HG03139 (cell line): ENCODE measurements around the gene ZNF687.

Source experiments
- ATAC-seq: cut with Tn5 transposase; IDR thresholded peaks from one replicate; pipeline ENCODE4 v1.9.1; 2021; ENCODE audit not compliant: unreplicated experiment

ZNF687 gene

DNA sequence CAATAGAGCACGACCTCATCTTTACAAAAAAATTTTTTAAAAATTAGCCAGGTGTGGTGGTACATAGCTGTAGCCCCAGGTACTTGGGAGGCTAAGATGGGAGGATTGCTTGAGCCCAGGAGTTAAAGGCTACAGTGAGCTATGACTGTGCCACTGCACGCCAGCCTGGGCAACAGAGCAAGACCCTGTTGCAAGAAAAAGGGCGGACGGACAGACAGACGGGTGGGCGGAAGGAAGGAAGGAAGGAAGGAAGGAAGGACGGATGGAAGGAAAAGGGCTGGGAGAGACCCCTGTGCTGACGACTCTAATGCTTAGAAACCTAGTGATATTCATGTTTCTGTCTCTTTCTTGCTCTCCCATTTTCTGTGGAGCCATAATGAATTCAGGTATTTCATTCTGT, 30.7 kb downstream of the ZNF687 start:
- ATAC-seq = no peak

GRCh38 chr1:151313501-151313900, 31.4 kb downstream of the ZNF687 start:
- ATAC-seq = no peak

DNA sequence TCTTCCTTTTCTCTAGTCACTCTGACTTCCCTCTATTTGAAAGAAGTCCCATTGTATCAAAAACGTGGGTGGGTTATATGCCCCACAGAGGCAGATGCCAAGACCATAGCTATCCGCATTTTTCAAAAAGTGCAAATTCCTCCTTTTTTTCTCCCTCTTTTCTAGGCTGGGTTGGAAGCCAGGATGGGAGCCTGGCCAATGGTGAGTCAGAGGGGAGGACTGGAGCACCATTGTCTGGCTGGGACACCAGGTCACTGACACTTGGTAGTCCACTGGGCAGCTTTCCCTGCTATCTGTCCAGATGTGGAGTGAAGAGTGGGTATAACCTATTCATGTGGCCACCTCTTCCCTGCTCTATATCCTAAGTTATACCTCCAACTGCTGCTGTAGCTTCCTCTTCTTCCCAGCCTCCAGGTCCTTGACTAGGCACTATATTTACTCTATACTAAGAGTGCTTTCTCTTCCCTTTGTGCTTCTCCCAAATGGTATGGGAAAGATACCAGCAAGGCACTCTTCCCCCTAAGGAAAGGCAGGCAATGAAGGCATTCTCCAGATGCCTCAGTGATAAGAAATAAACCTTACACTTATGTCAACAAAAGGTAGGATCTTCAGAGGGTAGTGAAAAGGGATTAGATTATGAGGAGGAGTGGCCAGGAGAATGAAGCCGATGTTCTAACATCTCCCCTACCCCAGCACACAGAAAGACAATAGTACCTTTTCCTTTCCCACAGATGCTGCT, 32.2 kb downstream of the ZNF687 start:
- ATAC-seq = no peak

- ATAC-seq = no peak
These were observed 33.6 kb downstream of the ZNF687 start for GRCh38 chr1:151315565-151316235.

DNA sequence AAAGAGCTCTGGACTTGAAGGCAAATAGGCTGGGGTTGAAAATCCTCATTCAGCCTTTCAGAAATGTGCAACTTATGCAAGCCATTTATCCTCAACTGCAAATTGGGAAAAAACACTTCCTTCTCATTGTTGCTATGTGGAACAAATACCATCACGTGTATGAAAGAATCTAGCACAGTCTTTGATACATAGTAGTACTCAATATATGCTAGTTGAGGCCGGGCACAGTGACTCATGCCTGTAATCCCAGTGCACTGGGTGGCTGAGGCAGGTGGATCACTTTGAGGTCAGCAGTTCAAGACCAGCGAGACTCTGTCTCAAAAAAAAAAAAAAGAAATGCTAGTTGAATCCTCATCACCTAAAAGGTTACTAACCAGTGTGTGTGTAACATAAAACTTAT, 36.9 kb downstream of the ZNF687 start:
- ATAC-seq = no peak

DNA sequence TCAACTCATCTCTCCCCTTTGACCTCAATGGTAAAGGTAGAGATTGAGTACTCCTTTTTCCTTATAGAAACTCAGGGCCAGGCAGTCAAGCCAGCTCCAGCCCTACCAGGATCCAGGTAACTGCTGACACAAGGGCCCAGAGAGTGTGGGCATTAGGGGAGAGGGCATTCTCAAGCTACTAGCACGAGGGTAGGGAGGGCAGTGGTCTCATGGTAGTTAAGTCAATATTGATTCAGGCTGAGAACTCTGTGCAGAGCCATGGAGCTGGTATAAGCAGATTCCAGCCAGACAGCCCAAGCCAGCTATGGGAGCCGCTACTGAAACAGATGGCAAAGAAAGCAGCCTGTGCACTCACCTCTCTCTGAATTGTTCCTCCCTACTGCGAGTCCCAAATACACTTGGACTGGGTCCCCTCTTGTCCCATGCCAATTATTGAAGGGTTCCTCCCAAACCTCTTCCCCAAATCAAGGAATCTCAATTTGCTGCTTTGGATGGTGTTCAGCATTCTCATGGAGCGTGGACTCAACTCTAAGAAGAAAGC, 42.4 kb downstream of the ZNF687 start:
- no peak for ATAC-seq

DNA sequence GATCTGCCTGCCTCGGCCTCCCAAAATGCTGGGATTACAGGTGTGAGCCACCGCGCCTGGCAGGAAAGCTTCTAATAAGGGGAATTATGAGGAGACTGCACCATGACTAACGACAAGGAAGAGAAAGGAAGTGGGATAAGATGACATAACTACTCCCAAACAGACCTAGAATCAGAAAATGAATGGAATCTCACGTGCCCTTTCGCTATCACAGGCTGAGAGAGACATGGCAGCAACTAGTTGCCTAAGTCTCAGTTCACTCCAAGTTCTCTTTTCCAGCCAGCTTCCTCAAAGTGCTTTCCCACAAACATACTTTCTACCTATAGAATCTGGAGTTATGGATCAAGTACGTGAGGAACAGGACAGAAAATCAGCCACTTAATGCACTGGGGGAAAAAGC, 43.1 kb downstream of the ZNF687 start:
- no peak for ATAC-seq

GRCh38 chr1:151325646-151326429, 43.7 kb downstream of the ZNF687 start:
- ATAC-seq = no peak

DNA sequence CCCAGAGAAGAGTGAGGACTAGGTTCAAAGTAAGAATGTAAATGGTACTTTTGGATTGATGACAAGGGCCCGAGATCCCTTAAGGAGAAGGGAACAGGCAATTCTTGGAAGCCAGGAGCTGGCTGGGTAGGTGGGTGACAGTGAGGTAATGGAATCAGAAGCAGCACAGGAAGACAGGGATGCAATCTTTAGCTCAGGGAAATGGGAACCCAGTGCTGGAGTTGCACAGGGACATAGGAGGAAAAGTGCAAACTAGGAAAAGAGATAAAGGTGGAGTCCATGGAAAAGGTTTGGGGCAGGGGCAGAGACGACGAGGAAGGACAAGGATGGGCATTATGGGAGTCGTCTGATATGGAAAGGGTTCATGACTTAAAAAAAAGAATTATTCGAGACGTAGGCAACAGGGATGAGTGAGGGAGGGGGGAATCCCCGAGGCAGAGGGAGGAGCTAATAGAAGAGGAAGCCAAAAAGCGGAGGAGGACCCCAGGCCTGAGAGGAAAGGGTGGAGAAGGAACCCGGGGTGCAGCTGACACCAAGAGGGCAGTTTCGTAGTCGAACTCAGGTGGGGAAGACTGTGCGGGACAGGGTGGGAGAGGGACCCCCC, 44.6 kb downstream of the ZNF687 start:
- ATAC-seq = peak; percentile 46

DNA sequence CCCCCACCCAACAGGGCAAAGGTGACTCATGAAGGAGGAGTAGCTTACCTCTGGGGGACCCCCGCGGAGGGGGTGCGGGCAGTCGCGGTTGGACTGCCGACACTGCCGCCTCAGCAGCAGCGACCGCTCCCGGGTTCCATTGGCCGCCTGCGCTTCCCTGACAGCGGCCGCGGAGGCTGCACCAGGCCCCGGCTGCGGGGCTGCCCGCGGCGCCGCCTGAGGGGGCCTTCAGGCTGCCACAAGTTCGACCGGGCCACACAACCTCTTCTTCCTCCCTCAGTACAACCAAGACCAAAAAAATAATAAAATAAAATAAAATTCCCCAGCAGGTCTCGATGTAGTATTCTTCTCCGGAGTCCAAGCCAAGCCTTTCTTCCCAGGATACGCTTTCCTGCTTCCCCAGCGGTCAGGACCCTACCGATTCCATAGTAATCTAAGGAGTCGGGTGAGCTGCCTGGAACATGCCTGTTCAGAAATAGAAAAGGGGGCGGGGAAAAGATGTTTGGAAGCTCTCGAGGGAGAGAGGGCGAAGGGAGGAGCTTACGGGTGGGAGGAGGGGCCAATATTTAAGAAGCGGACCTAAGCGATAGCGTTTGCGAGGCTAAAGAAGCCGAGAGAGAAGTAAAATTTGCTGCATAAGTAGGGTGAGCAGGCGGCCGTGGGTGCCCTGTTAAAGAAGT, 45.3 kb downstream of the ZNF687 start, which contains the start of gene PI4KB:
TSS of gene PI4KB (minus strand) at position 194 of the 680 bp plus-strand sequence. CDS start 10,935 bp downstream, outside the sequence.
- peak; percentile 62 for ATAC-seq

DNA sequence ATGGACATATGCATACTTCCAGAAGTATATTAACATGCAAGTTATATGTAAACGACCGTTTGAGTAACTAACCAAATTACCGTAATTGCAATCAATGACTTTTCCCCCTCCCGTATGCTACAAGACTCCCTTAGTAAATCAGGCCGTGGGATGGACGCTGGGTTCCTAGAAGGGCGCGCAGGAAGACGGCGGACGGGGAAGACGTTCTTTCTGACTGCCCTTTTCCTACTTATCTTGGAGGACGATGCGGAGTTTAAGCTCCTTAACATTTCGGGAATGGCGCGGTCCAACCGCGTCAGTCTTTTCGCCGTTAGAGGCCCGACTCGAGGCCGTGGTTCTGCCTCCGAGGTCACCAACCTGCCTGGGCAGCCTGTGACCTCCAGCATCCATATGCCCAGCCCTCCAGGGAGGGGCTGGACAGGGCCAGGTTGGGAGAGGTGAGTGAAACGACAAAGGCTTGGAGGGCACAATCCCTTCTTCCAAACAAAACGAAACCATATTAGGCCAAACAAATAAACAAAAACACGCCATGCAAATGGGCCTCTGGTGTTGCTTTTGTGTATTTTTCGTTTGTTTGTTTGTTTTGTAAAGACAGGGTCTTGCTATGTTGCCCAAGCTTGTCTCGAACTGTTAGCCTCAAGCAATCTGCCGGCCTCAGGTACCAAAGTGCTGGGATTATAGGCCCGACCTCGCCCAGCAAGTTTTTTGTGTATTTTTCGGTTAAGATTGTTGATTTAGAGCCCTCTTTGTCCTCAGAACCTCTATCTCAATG, 46.0 kb downstream of the ZNF687 start:
- peak; percentile 17 for ATAC-seq

DNA sequence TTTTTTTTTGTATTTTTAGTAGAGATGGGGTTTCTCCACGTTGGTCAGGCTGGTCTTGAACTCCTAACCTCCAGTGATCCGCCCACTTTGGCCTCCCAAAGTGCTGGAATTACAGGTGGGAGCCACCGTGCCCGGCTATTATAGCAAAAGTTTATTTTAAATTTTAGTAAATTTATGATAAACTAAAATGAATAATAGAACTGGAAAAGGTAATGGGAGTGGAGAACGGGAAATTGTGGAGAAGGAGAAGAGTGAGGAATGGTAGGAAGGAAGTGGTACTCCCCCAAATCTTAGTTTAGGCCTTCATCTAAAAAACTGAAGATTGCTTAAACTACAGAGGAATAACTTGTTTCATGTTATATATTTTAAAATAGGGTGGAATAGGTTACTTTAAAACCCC, 52.7 kb downstream of the ZNF687 start:
- ATAC-seq = no peak

DNA sequence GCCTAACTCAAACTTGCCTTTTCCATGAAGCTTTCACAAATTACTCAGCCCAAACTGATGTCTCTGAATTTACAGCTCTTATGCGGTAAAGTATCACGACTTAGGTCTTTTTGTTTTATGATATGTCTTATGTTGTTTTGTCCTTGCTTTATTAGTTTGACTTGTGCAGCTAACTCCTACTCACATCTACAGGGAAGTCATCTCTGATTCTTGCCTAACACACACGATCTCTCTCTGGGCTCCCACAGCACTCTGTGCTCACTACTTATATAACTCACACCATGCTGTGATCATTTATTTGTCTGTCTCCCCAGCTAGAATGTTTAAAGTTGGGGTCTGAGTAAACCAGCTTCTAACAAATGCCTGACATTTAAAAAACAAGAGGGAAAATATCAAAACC, 54.5 kb downstream of the ZNF687 start:
- no peak for ATAC-seq

GRCh38 chr1:151340870-151341754, 59.0 kb downstream of the ZNF687 start:
- no peak for ATAC-seq
